Measurements from ENCODE around the gene CLPSL1. TPM values are rescaled to one million over a fixed set of nuclear protein-coding genes. Genes with fewer than 3 reads are reported as not detected.
"Not testable (repeated sequence)": the region's sequence is repeated elsewhere in the genome, so short reads cannot be mapped to it uniquely, and the experiment has no call there.

Gene CLPSL1
- total RNA-seq, result 0.40 TPM in 1 of 3 replicates, not detected in the others

- no peak within 1 kb of the TSS for H3K27ac Mint-ChIP-seq
- peaks cover 11% of the 10 kb centered on the region for H3K4me1 Mint-ChIP-seq
- H3K27me3 Mint-ChIP-seq (ENCODE audit: low read depth), result peaks cover 7% of the 10 kb centered on the region
- no peaks in the 10 kb centered on the region for H3K36me3 Mint-ChIP-seq
- DNase-seq (ENCODE audit: low spot score in 2 of 2, unreplicated experiment in 2 of 2), result no peak
- H3K4me3 Mint-ChIP-seq, result no peak within 1 kb of the TSS
- no peaks in the 10 kb centered on the region for H3K9me3 Mint-ChIP-seq
- no peak for TF ChIP-seq CTCF (IDR thresholded peaks at IDR 0.05; ENCODE audit: unreplicated experiment)
Observed at GRCh38 chr6:35780719-35781118, at the start of gene CLPSL1. TSS of gene CLPSL1 (plus strand) at chr6:35781019. CDS start at chr6:35781111, 92 bp downstream.

GRCh38 chr6:35731414-35731735 is 49.4 kb upstream of the CLPSL1 start:
- Mint-ChIP-seq H3K27me3 (ENCODE audit: low read depth) (peaks cover 3% of the 10 kb centered on the region), H3K4me1 (peaks cover 51% of the 10 kb centered on the region)
- peak; percentile 79 to 89 for DNase-seq (ENCODE audit: low spot score in 2 of 2, unreplicated experiment in 2 of 2)

GRCh38 chr6:35731736-35732532 is 48.9 kb upstream of the CLPSL1 start:
- no peaks in the 10 kb centered on the region for H3K36me3 Mint-ChIP-seq
- peak overlapping the region; percentile 98 for H3K27ac Mint-ChIP-seq
- H3K4me1 Mint-ChIP-seq, result peaks cover 46% of the 10 kb centered on the region
- H3K9me3 Mint-ChIP-seq, result no peaks in the 10 kb centered on the region
- DNase-seq (ENCODE audit: low spot score in 2 of 2, unreplicated experiment in 2 of 2), result peak; percentile 81 to 90
- peak overlapping the region; percentile 82 for H3K4me3 Mint-ChIP-seq
- no peak for TF ChIP-seq CTCF (IDR thresholded peaks at IDR 0.05; ENCODE audit: unreplicated experiment)
- H3K27me3 Mint-ChIP-seq (ENCODE audit: low read depth), result peaks cover 3% of the 10 kb centered on the region

More at GRCh38 chr6:35731414-35731735, 49.4 kb upstream of the CLPSL1 start:
- Mint-ChIP-seq H3K27ac (peak overlapping the region; percentile 98), H3K36me3 (no peaks in the 10 kb centered on the region), H3K4me3 (peak overlapping the region; percentile 82), H3K9me3 (no peaks in the 10 kb centered on the region)
- no peak for TF ChIP-seq CTCF (IDR thresholded peaks at IDR 0.05; ENCODE audit: unreplicated experiment)

- Mint-ChIP-seq H3K36me3 (no peaks in the 10 kb centered on the region), H3K9me3 (no peaks in the 10 kb centered on the region), H3K27me3 (ENCODE audit: low read depth) (peaks cover 3% of the 10 kb centered on the region), H3K27ac (peak overlapping the region; percentile 56), H3K4me1 (peaks cover 40% of the 10 kb centered on the region), H3K4me3 (no peak overlapping the region)
- DNase-seq (ENCODE audit: low spot score in 2 of 2, unreplicated experiment in 2 of 2), result no peak
- no peak for TF ChIP-seq CTCF (IDR thresholded peaks at IDR 0.05; ENCODE audit: unreplicated experiment)
Observed at GRCh38 chr6:35733633-35734032, 47.2 kb upstream of the CLPSL1 start.

- H3K27me3 Mint-ChIP-seq (ENCODE audit: low read depth); H3K4me3 Mint-ChIP-seq: not testable (repeated sequence)
Observed at GRCh38 chr6:35734319-35734718, 46.5 kb upstream of the CLPSL1 start.

GRCh38 chr6:35735452-35735851 is 45.4 kb upstream of the CLPSL1 start:
- DNase-seq (ENCODE audit: low spot score in 2 of 2, unreplicated experiment in 2 of 2), result no peak
- H3K4me1 Mint-ChIP-seq, result peaks cover 39% of the 10 kb centered on the region

More at GRCh38 chr6:35734319-35734718, 46.5 kb upstream of the CLPSL1 start:
- not testable (repeated sequence) for H3K27ac Mint-ChIP-seq; H3K36me3 Mint-ChIP-seq; H3K9me3 Mint-ChIP-seq; DNase-seq (ENCODE audit: low spot score in 2 of 2, unreplicated experiment in 2 of 2)
- H3K4me1 Mint-ChIP-seq, result peaks cover 35% of the 10 kb centered on the region

More at GRCh38 chr6:35735452-35735851, 45.4 kb upstream of the CLPSL1 start:
- Mint-ChIP-seq H3K27me3 (ENCODE audit: low read depth) (no peaks in the 10 kb centered on the region), H3K27ac (no peak overlapping the region), H3K4me3 (no peak overlapping the region), H3K9me3 (no peaks in the 10 kb centered on the region), H3K36me3 (no peaks in the 10 kb centered on the region)
- TF ChIP-seq CTCF (IDR thresholded peaks at IDR 0.05; ENCODE audit: unreplicated experiment), result no peak

Measured in mesothelial cell of epicardium (in vitro differentiated cells).